ENCODE results near the gene SLC43A1.
A peak's percentile ranks its signal among the peaks of the same experiment; 100 is the strongest.
"Not testable (repeated sequence)": the region's sequence is repeated elsewhere in the genome, so short reads cannot be mapped to it uniquely, and the experiment has no call there.

SLC43A1 gene

DNA sequence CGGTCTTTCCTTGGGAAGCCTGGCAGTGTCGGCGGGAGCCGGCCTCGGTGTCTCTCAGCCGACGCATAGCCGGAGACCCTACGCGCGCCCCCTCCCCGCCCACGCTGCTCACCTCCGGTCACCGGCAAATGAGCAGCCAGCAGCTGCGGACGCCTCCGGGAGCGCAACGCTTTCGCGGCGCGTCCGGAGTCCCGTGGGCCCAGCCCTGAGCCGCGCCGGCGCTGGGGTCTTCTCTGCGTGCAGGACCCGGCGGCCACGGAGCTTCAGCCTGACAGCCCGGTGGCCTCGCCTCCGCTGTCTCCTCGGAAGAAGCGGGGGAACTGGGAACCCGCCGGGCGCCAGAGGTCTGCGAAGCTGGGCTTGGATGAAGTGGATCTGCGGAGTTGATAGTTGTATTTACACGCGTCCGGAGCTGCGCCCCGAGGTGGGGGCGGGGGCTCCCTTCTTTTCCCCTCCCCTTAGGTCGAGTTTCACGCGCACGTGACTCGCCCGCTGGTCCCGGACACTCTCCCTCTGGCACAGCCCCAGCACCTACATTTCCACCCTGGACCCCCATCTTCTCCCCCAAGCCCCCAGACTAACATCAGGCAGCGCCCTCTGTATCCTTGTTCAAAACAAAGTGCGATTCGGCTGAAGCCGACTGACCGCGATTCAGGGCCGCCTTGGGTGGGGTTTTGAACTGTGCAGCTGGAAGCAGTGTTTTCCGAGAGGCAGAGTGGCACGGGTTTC lies at the start of gene SLC43A1:
TSS of gene SLC43A1 (minus strand) at position 371 of the 729 bp plus-strand sequence. CDS start 1,591 bp downstream, outside the sequence.
- peak; percentile 77 for DNase-seq

DNA sequence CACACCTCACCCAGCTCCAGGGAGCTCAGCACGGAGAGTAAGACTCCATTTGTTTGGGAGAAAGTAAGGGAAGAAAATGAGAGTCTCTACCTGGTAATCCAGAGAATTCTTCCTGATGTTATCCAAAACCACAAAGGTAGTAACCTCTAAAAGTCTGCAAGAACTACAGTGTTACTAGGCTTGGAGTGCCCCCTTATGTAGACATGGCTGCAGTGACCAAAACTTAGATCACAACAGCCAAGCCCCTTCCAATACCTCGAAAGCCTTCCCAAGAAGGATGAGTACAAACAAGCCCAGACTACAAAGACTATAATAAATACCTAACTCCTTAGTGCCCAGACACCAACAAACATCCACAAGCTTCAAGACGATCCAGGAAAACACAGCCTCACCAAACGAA lies 47.1 kb upstream of the SLC43A1 start:
- no peak for DNase-seq

- DNase-seq = no peak
Measured at GRCh38 chr11:57560146-57560545, 44.6 kb upstream of the SLC43A1 start.

- DNase-seq = no peak
Measured at GRCh38 chr11:57556041-57556440, 40.5 kb upstream of the SLC43A1 start.

- no peak for DNase-seq
Measured at GRCh38 chr11:57555393-57555792, 39.9 kb upstream of the SLC43A1 start.

GRCh38 chr11:57552479-57552878 lies 37.0 kb upstream of the SLC43A1 start:
- DNase-seq = no peak

- DNase-seq = no peak
Measured at GRCh38 chr11:57551941-57552340, 36.4 kb upstream of the SLC43A1 start.

DNA sequence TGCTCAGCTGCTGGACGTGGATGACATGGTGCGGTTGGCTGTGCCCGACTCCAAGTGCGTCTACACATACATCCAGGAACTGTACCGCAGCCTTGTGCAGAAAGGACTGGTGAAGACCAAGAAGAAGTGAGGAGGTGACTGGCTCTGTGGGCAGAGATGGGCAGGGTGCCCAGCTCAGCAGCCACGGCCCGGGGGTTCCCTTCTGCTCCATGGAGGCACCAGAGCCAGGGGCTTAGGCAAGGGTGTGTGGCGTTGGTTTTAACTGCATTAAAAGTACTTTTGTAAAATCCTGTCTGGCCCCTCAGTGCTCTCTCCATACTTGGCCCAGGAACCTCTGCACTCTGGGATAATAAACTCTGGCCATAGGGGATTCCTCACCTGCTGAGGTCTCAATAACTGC lies 34.5 kb upstream of the SLC43A1 start:
- DNase-seq = no peak

- DNase-seq = no peak
Measured at GRCh38 chr11:57547854-57548377, 32.4 kb upstream of the SLC43A1 start.

- no peak for DNase-seq
Measured at GRCh38 chr11:57546869-57547475, 31.5 kb upstream of the SLC43A1 start.

DNA sequence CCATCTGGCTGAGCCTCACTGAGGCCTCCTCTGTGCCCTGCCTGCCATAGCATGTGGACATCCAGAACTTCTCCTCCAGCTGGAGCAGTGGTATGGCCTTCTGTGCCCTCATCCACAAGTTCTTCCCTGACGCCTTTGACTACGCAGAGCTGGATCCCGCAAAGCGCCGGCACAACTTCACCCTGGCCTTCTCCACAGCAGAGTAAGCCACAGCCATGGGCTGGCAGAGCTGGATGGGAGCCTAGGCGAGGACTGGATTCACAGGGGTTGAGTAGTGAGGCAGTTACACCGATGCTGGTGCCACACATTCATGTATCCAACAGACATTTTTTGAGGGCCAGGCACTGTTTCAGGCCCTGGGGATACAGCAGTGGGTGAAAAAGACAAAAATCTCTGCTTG lies 30.9 kb upstream of the SLC43A1 start:
- no peak for DNase-seq

- no peak for DNase-seq
Measured at GRCh38 chr11:57545883-57546282, 30.4 kb upstream of the SLC43A1 start.

GRCh38 chr11:57544566-57544965 lies 29.1 kb upstream of the SLC43A1 start:
- no peak for DNase-seq

DNA sequence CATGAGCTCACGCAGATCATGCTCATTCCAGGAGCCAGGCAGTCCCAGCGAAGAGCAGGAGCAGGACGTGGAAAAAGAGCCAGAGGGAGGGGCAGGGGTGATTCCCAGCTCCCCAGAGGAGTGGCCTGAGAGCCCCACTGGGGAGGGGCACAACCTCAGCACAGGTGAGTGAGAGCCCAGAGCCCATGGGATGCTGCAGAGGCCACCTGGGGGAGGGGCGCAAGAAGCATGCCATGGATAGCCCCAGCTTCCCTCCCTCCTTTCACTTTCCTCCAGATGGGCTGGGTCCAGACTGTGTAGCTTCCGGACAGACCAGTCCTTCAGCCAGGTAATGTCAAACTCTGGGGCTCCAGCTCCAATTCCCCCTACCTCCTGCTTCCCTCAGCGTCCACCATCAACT lies 28.1 kb upstream of the SLC43A1 start:
- no peak for DNase-seq

DNA sequence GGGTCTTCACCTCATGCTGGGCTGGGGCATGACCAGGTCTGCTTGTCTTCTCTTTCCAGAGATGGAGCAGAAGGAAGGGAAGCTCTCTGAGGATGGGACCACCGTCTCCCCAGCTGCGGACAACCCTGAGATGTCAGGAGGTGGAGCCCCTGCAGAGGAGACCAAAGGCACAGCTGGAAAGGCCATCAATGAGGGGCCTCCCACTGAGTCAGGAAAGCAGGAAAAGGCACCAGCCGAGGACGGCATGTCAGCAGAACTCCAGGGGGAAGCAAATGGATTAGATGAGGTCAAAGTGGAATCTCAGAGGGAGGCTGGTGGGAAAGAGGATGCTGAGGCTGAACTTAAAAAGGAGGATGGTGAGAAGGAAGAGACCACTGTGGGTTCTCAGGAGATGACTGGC lies 27.1 kb upstream of the SLC43A1 start:
- no peak for DNase-seq

- DNase-seq = no peak
Measured at GRCh38 chr11:57541169-57541568, 25.7 kb upstream of the SLC43A1 start.

GRCh38 chr11:57539342-57539741 lies 23.8 kb upstream of the SLC43A1 start:
- DNase-seq = no peak

DNA sequence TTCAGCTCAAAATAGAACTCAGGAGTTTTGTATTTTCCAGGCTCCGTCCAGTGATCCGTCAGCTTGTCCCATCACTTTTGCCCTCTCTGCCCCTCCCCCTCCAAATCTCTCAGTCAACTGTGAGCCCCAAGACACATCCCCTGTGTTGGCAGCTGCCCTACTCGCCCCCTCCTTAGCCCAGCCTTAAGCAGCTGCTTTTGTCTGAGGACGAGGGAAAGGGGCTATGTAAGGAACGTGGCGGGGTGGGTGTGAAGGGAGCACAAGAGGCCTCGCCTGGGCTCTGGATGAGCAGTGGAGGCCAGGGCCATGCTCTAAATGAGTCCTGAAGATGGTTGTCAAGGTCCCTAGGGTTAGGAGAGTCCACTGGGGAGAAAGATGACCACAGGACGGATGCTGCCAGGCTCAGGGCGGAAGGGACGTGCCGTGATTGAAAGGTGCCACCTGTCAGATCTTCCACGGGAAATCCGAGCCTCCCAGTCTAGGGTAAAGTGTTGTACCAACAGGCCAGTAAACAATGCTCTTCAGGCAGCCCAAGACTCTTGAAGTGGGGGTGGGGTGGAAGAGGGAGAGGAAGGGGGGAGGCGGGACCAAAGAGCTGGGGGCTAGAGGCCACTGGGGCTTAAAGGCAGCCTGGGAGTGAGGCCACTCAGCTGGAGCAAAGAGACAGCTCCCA lies 21.6 kb upstream of the SLC43A1 start, which contains the start of gene SMTNL1:
TSS of gene SMTNL1 (plus strand) at position 649 of the 673 bp plus-strand sequence. CDS start 5,048 bp downstream, outside the sequence.
- DNase-seq = peak; percentile 29

DNA sequence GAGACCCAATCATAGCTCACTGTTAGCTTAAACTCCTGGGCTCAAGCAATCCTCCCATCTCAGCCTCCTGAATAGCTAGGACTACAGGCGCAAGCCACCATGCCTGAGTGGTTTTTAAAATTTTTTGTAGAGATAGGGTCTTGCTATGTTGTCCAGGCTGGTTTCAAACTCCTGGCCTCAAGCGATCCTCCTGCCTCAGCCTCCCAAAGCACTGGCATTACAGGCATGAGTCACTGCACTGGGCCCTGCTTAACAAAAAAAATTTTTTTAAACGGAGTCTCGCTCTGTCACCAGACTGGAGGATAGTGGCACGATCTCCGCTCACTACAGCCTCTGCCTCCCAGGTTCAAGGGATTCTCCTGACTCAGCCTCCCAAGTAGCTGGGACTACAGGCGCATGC lies 18.9 kb upstream of the SLC43A1 start:
- DNase-seq = not testable (repeated sequence)

DNA sequence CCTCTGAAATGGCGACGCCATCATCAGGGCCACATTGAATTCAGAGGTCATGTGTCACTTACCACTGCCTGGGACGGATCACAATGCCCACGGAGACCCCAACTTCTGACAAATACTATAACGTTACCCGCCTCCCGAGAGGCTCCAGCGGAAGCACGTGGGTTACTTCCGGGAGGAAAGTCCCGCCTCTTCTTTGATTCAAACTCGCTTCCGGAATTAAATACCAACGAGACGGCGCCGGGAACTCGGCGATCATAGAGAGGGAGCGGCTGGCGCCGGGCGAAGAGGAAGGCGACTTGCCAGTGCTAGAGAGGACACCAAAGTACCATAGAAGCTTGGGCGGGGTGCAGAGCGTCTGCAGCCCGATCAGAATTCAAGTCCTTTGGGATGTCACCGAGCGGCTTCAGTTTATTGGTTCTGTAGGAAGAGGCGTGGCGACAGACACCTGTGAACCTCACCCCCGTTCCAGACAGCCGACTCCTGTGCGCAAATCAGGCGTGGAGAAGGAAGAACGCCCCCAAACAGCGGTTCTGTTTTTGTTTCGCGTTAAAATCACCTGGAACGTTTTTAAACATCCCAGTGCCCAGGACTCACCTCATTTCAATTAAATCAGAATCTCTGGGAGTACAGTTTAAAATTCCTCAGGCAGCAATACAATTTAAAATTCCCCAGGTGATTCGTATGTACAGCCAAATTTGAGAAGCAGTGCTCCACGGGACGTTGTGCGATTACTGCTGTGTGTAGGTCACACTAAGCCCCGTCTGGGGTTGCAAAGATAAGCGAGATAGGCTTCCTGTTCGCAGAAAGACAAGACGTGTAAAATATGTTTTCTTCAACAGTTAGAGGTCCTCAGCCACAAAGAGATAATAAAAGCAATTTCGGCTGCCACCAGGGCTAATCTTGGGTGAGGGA lies 15.3 kb upstream of the SLC43A1 start, which contains the start of gene TIMM10:
TSS of gene TIMM10 (minus strand) at position 159 of the 912 bp plus-strand sequence. CDS start 565 bp downstream, outside the sequence.
- DNase-seq = peak; percentile 96

DNA sequence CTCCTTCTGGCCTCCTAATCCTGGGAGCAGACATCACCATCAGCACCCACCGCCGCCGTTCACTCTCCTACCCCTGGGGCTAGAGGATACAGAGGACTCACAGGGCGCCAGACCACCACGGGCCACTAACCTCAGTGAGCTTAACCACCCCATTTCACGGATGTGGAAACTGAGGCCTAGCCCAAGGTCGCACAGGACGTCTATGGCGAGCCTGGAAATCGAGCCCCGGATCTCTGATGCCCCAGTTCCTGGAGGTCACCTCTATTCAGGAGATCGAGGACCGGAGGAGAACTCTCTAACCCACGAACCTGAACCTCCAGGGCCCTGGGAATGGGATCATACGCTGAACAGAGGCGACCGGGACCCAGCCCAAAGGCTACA lies 14.7 kb upstream of the SLC43A1 start:
- no peak for DNase-seq

DNA sequence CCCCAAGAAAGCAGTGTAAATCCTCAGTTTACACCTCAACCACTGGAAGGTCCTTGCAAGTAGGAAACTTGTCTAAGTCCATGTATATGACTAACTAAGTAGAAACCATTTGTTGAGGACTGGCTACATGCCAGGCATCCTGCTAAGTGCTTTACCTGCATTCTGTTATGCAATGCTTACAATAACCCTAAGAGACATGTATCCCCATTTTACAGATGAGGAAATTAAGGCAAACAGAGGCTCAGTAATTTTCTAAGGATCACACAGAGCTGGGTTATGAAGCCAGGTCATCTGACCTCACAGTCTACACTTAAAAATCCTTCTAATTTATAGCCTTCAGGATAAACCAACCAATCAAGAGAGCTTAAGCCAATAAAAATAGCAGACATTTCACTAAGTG lies 13.5 kb upstream of the SLC43A1 start:
- no peak for DNase-seq

Data from right hindlimb (tissue), 1 donor.